WTC11 (cell line): ENCODE measurements around the gene CRABP2. TPM values are rescaled to one million over a fixed set of nuclear protein-coding genes. Genes with fewer than 3 reads are reported as not detected.

Experiments used
- ATAC-seq: fragments of 200-7000 bp; cut with Tn5 transposase; 2 replicates; pipeline ENCODE4 v1.10.0; 2021; ENCODE audit warnings: mild to moderate bottlenecking, moderate library complexity
- CTCF ChIA-PET: fragments of 300-600 bp; sonication (Branson Sonifier 250); formaldehyde crosslinking; loops from one replicate; lab custom pipeline; 2021; ENCODE audit warnings: antibody characterized with exemption; lab: Charles Lee
- POLR2A ChIA-PET: fragments of 350-600 bp; sonication (Branson Sonifier 250); formaldehyde crosslinking; loops from one replicate; lab custom pipeline; 2021; ENCODE audit warnings: antibody characterized with exemption; lab: Charles Lee
- DNase-seq: peaks from one replicate; pipeline ENCODE4 v3.0.0; 2021; ENCODE audit warnings: low spot score
- H3K27ac Mint-ChIP-seq: 2 replicates; pipeline ENCODE4 v1.8.0; 2021; ENCODE audit warnings: mixed read lengths
- H3K27me3 Mint-ChIP-seq: 2 replicates; pipeline ENCODE4 v1.8.0; 2021; ENCODE audit warnings: low read depth, mild to moderate bottlenecking, moderate library complexity, mixed read lengths
- H3K36me3 Mint-ChIP-seq: 2 replicates; pipeline ENCODE4 v1.8.0; 2021; ENCODE audit warnings: mixed read lengths
- H3K4me1 Mint-ChIP-seq: 2 replicates; pipeline ENCODE4 v1.8.0; 2022; ENCODE audit warnings: mixed read lengths
- H3K4me3 Mint-ChIP-seq: 2 replicates; pipeline ENCODE4 v1.8.0; 2021; ENCODE audit warnings: mild to moderate bottlenecking, moderate library complexity, mixed read lengths
- H3K9me3 Mint-ChIP-seq: 2 replicates; pipeline ENCODE4 v1.8.0; 2021; ENCODE audit warnings: mixed read lengths
- ATF6 ChIP-seq: sonication (generic); formaldehyde crosslinking; IDR thresholded peaks from 2 replicates; pipeline ENCODE4 v1.8.1; 2023; ENCODE audit warnings: mild to moderate bottlenecking, missing genetic modification reagents
- ELF4 ChIP-seq: sonication (generic); formaldehyde crosslinking; IDR thresholded peaks from 2 replicates; pipeline ENCODE4 v1.8.1; 2022; ENCODE audit warnings: low read depth, mild to moderate bottlenecking, moderate library complexity, missing genetic modification reagents
- EMX1 ChIP-seq: fragments of 250-450 bp; sonication (Bioruptor Pico); IDR thresholded peaks from 2 replicates; pipeline ENCODE4 v1.8.0; 2021; ENCODE audit warnings: mild to moderate bottlenecking
- FOXJ3 ChIP-seq: sonication (generic); formaldehyde crosslinking; IDR thresholded peaks from 2 replicates; pipeline ENCODE4 v1.9.0; 2021; ENCODE audit warnings: missing genetic modification reagents, mild to moderate bottlenecking, borderline replicate concordance
- FOXK1 ChIP-seq: sonication (generic); formaldehyde crosslinking; IDR thresholded peaks from 2 replicates; pipeline ENCODE4 v1.8.0; 2022; ENCODE audit warnings: mild to moderate bottlenecking, moderate library complexity, missing genetic modification reagents
- HMGA2 ChIP-seq: fragments of 250-450 bp; sonication (Bioruptor Pico); IDR thresholded peaks from 2 replicates; pipeline ENCODE4 v1.4.0; 2021; ENCODE audit warnings: mild to moderate bottlenecking, moderate library complexity
- NFYB ChIP-seq: sonication (generic); formaldehyde crosslinking; conservative IDR thresholded peaks from 2 replicates; pipeline ENCODE4 v1.8.0; 2022; ENCODE audit warnings: low read depth, missing genetic modification reagents
- SMAD3 ChIP-seq: sonication (generic); formaldehyde crosslinking; IDR thresholded peaks from 2 replicates; pipeline ENCODE4 v1.8.0; 2022; ENCODE audit warnings: missing genetic modification reagents, mild to moderate bottlenecking, borderline replicate concordance
- TEAD4 ChIP-seq: sonication (generic); formaldehyde crosslinking; IDR thresholded peaks from 2 replicates; pipeline ENCODE4 v1.8.0; 2022; ENCODE audit warnings: mild to moderate bottlenecking, missing genetic modification reagents
- ZMAT4 ChIP-seq: fragments of 250-450 bp; sonication (Bioruptor Pico); IDR thresholded peaks from 2 replicates; pipeline ENCODE4 v1.9.0; 2021; ENCODE audit warnings: mild to moderate bottlenecking
- ZNF121 ChIP-seq: sonication (generic); formaldehyde crosslinking; IDR thresholded peaks from 2 replicates; pipeline ENCODE4 v1.8.0; 2023; ENCODE audit warnings: missing genetic modification reagents
- ZNF138 ChIP-seq: sonication (generic); formaldehyde crosslinking; conservative IDR thresholded peaks from 2 replicates; pipeline ENCODE4 v1.8.1; 2022; ENCODE audit warnings: mild to moderate bottlenecking, moderate library complexity, missing genetic modification reagents
- ZNF263 ChIP-seq: sonication (generic); formaldehyde crosslinking; IDR thresholded peaks from 2 replicates; pipeline ENCODE4 v1.8.1; 2022; ENCODE audit warnings: low read depth, mild to moderate bottlenecking, moderate library complexity, missing genetic modification reagents
- ZNF416 ChIP-seq: fragments of 250-450 bp; sonication (Bioruptor Pico); IDR thresholded peaks from 2 replicates; pipeline ENCODE4 v1.9.0; 2021; ENCODE audit warnings: mild to moderate bottlenecking, inconsistent platforms
- total RNA-seq: library from RNA; stranded (reverse); gene quantifications from 3 replicates; pipeline ENCODE4 v1.2.3, GENCODE V29; 2021
- TF ChIP-seq, protein P1 (sequence below): sonication (generic); formaldehyde crosslinking; IDR thresholded peaks from 2 replicates; pipeline ENCODE4 v1.8.1; 2022; ENCODE audit warnings: low read depth, missing genetic modification reagents, borderline replicate concordance
- TF ChIP-seq, protein P2 (sequence below): sonication (generic); formaldehyde crosslinking; conservative IDR thresholded peaks from 2 replicates; pipeline ENCODE4 v1.8.1; 2023; ENCODE audit warnings: mild to moderate bottlenecking, low read depth, missing genetic modification reagents, moderate library complexity
- TF ChIP-seq, protein P3 (sequence below): sonication (generic); formaldehyde crosslinking; IDR thresholded peaks from 2 replicates; pipeline ENCODE4 v1.8.0; 2022; ENCODE audit warnings: mild to moderate bottlenecking, missing genetic modification reagents

Gene CRABP2
- total RNA-seq, 1 experiment from 2014 or later, result 135 TPM

DNA sequence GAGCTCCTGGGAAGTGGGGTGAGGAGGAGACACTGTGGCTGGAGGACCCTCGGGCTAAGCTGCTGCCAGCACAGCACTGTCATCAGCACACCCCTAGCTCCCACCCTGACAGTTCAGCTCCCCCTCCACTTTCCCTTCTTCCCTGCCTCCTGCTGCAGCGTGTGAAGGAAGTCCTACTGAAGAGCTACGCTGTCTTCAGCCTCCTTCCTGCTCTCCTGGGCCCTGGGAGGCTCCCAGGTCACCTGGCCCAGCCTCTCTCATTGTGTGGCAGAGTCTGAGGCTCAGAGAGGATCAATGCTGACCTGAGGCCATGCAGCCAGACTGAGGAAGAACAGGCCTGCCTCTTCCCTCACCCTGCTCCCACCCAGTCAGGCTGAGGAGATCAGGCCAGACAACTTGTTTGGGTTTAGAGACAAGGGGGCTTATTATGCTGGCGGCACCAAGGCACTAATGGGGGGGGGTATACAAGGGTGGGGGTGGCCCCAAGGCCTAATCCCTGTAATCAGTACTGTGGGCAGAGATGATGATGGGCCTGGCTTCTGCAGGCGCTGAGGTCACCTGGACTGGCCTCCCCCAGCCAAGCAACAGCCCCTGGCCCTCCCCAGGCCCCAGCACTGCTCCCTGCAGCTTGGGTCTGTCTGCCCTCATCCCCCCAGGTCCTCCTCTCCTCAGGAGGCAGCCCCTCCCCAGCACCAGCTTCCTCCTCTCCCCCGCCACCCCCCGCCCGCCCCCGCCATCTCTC, 37.2 kb downstream of the CRABP2 start (continued):
- TF ChIP-seq ZNF263, result no peak

DNA sequence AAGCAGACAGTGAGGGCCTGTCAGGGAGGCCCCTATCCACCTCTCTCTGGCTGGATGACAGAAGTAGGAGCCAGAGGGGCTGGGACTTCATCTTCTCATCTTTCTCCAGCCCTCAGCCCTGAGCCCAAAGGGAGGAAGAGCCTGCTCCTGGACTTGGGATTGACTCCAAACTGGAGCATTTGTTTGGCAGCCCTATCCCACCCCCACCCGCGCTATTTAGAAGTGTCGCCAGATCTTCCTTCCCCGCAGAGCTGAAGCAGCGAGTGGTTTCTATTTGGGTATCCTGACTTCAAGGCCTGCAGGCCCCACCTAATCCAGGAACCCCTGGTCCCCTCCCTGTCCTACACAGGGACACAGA, 37.8 kb downstream of the CRABP2 start:
- DNase-seq (no peak), ATAC-seq (no peak)
- peak overlapping the region; percentile 76 for H3K27ac Mint-ChIP-seq
- H3K4me3 Mint-ChIP-seq, result no peak overlapping the region
- H3K4me1 Mint-ChIP-seq, result peaks cover 88% of the 10 kb centered on the region
- H3K9me3 Mint-ChIP-seq, result peaks cover 11% of the 10 kb centered on the region
- ChIA-PET CTCF (interaction anchor here (0.8 to 4.1 kb wide), 12 partner anchors 8 to 167 kb away, joined by 3 to 17 read pairs (median 6); partner anchors contain the start of genes CRABP2, MEF2D and NES), POLR2A (interaction anchor here (0.6 to 1.9 kb wide), 5 partner anchors 10 to 80 kb away, joined by 3 to 21 read pairs (median 4); partner anchors contain the start of genes CRABP2, ISG20L2, METTL25B and NES)
- peaks cover 4% of the 10 kb centered on the region; the same call in 1 of the 2 replicates for H3K27me3 Mint-ChIP-seq
- no peak for TF ChIP-seq HMGA2 (CRISPR knock-in tag)
- TF ChIP-seq, protein P1, sequence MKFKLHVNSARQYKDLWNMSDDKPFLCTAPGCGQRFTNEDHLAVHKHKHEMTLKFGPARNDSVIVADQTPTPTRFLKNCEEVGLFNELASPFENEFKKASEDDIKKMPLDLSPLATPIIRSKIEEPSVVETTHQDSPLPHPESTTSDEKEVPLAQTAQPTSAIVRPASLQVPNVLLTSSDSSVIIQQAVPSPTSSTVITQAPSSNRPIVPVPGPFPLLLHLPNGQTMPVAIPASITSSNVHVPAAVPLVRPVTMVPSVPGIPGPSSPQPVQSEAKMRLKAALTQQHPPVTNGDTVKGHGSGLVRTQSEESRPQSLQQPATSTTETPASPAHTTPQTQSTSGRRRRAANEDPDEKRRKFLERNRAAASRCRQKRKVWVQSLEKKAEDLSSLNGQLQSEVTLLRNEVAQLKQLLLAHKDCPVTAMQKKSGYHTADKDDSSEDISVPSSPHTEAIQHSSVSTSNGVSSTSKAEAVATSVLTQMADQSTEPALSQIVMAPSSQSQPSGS (CRISPR knock-in tag), result no peak
- TF ChIP-seq, protein P2, sequence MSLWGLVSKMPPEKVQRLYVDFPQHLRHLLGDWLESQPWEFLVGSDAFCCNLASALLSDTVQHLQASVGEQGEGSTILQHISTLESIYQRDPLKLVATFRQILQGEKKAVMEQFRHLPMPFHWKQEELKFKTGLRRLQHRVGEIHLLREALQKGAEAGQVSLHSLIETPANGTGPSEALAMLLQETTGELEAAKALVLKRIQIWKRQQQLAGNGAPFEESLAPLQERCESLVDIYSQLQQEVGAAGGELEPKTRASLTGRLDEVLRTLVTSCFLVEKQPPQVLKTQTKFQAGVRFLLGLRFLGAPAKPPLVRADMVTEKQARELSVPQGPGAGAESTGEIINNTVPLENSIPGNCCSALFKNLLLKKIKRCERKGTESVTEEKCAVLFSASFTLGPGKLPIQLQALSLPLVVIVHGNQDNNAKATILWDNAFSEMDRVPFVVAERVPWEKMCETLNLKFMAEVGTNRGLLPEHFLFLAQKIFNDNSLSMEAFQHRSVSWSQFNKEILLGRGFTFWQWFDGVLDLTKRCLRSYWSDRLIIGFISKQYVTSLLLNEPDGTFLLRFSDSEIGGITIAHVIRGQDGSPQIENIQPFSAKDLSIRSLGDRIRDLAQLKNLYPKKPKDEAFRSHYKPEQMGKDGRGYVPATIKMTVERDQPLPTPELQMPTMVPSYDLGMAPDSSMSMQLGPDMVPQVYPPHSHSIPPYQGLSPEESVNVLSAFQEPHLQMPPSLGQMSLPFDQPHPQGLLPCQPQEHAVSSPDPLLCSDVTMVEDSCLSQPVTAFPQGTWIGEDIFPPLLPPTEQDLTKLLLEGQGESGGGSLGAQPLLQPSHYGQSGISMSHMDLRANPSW (CRISPR knock-in tag), result no peak
- TF ChIP-seq SMAD3, result no peak
- no peak for TF ChIP-seq ELF4 (CRISPR knock-in tag)
- no peak for TF ChIP-seq ZNF416
- no peak for TF ChIP-seq EMX1 (CRISPR knock-in tag)
- peaks cover 17% of the 10 kb centered on the region for H3K36me3 Mint-ChIP-seq

- ATAC-seq, result no peak
- peaks cover 4% of the 10 kb centered on the region; the same call in 1 of the 2 replicates for H3K27me3 Mint-ChIP-seq
- no peak for TF ChIP-seq FOXK1 (CRISPR knock-in tag)
- TF ChIP-seq ZMAT4 (CRISPR knock-in tag), result 0 out of 2 replicates have a peak, but pooled peaks have one; percentile 12
- CTCF ChIA-PET, result interaction anchor here (0.6 to 12.6 kb wide), 11 partner anchors 7 to 59 kb away, joined by 3 to 437 read pairs (median 14); partner anchors contain the start of genes CRABP2 and NES
- H3K4me1 Mint-ChIP-seq, result peaks cover 88% of the 10 kb centered on the region
- peak overlapping the region; percentile 12 for H3K27ac Mint-ChIP-seq
- no peak for DNase-seq
- peaks cover 6% of the 10 kb centered on the region for H3K9me3 Mint-ChIP-seq
- H3K4me3 Mint-ChIP-seq, result no peak overlapping the region
- POLR2A ChIA-PET, result interaction anchor here (0.5 to 8.2 kb wide), 3 partner anchors 8 to 36 kb away, joined by 8 to 150 read pairs (median 21); partner anchors contain the start of gene NES
- H3K36me3 Mint-ChIP-seq, result peaks cover 11% of the 10 kb centered on the region
These were observed 38.3 kb downstream of the CRABP2 start for GRCh38 chr1:156666862-156667609.

DNA sequence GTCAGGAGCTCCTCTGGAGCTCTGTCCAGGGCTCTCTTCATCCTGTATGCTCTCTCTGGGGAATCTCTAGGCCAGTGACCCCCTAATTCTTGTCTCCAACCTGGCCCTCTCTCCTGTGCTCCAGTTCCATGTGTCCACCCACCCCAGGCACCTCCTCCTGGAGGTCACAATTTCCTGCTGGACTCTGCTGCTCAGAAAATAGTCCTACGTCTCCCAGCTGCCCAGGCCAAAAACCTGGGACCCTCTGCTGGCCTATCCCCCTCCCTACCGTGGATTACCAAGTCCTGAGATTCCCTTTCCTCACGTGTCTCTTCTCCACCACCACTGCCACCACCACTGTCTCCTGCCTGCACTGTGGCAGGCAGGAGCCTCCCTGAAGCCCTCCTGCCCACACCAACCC, 39.8 kb downstream of the CRABP2 start:
- no peak for DNase-seq
- Mint-ChIP-seq H3K36me3 (no peaks in the 10 kb centered on the region), H3K4me3 (no peak overlapping the region), H3K27ac (peak overlapping the region; percentile 67), H3K27me3 (no peaks in the 10 kb centered on the region; the same call in 1 of the 2 replicates), H3K9me3 (no peaks in the 10 kb centered on the region), H3K4me1 (peaks cover 93% of the 10 kb centered on the region)
- ChIA-PET POLR2A (interaction anchor here (1.1 to 8.2 kb wide), 6 partner anchors 10 to 86 kb away, joined by 3 to 150 read pairs (median 4); partner anchors contain the start of genes CRABP2, HDGF, NAXE and NES), CTCF (interaction anchor here (0.6 to 12.6 kb wide), 10 partner anchors 14 to 185 kb away, joined by 3 to 437 read pairs (median 8); partner anchors contain the start of genes CRABP2, HAPLN2, ISG20L2 and METTL25B)
- no peak for ATAC-seq
- TF ChIP-seq, protein P3, sequence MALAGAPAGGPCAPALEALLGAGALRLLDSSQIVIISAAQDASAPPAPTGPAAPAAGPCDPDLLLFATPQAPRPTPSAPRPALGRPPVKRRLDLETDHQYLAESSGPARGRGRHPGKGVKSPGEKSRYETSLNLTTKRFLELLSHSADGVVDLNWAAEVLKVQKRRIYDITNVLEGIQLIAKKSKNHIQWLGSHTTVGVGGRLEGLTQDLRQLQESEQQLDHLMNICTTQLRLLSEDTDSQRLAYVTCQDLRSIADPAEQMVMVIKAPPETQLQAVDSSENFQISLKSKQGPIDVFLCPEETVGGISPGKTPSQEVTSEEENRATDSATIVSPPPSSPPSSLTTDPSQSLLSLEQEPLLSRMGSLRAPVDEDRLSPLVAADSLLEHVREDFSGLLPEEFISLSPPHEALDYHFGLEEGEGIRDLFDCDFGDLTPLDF (CRISPR knock-in tag), result no peak
- TF ChIP-seq ZNF121 (no peak), ZNF138 (CRISPR knock-in tag) (no peak), FOXJ3 (no peak), ATF6 (CRISPR knock-in tag) (no peak), TEAD4 (CRISPR knock-in tag) (no peak), NFYB (CRISPR knock-in tag) (no peak)
